H9 (cell line): Measurements from ENCODE around the gene CHPF2. TPM values are rescaled to one million over a fixed set of nuclear protein-coding genes. Genes with fewer than 3 reads are reported as not detected.

Experiments used
- DNase-seq: peaks from one replicate; pipeline ENCODE4 v3.0.0-alpha.2; 2017
- H2AFZ ChIP-seq: one replicate; pipeline ENCODE4 v1.6.1; 2013; ENCODE audit warnings: mild to moderate bottlenecking, low read length, control low read depth, moderate library complexity
- H2AK5ac ChIP-seq: 2 replicates; pipeline ENCODE4 v1.6.1; 2013; ENCODE audit warnings: low read length, control low read depth, mixed read lengths; ENCODE audit not compliant: insufficient read length
- H2BK120ac ChIP-seq: one replicate; pipeline ENCODE4 v1.6.1; 2013; ENCODE audit warnings: low read depth, mild to moderate bottlenecking, low read length, control low read depth, inconsistent platforms; ENCODE audit not compliant: poor library complexity, severe bottlenecking
- H2BK12ac ChIP-seq: 2 replicates; pipeline ENCODE4 v1.6.1; 2013; ENCODE audit warnings: low read length, control low read depth, mixed read lengths, low read depth; ENCODE audit not compliant: insufficient read length
- H2BK15ac ChIP-seq: 2 replicates; pipeline ENCODE4 v1.6.1; 2013; ENCODE audit warnings: low read depth, low read length, control low read depth
- H2BK20ac ChIP-seq: one replicate; pipeline ENCODE4 v1.6.1; 2013; ENCODE audit warnings: low read depth, mild to moderate bottlenecking, low read length, control low read depth, inconsistent platforms; ENCODE audit not compliant: poor library complexity, severe bottlenecking
- H2BK5ac ChIP-seq: 2 replicates; pipeline ENCODE4 v1.6.1; 2013; ENCODE audit warnings: low read length, control low read depth, mixed read lengths; ENCODE audit not compliant: insufficient read length
- H3K14ac ChIP-seq: 2 replicates; pipeline ENCODE4 v1.6.1; 2013; ENCODE audit warnings: low read length, control low read depth; ENCODE audit not compliant: insufficient read depth
- H3K18ac ChIP-seq: 2 replicates; pipeline ENCODE4 v1.6.1; 2013; ENCODE audit warnings: low read depth, mild to moderate bottlenecking, mixed read lengths, low read length, control low read depth; ENCODE audit not compliant: insufficient read length
- H3K23ac ChIP-seq: 2 replicates; pipeline ENCODE4 v1.6.1; 2013; ENCODE audit warnings: low read length, control low read depth, mixed read lengths, low read depth; ENCODE audit not compliant: insufficient read length
- H3K23me2 ChIP-seq: 2 replicates; pipeline ENCODE4 v1.6.1; 2013; ENCODE audit warnings: low read depth, mild to moderate bottlenecking, mixed read lengths, low read length, control low read depth; ENCODE audit not compliant: insufficient read length, poor library complexity, severe bottlenecking
- H3K27ac ChIP-seq: 2 replicates; pipeline ENCODE4 v1.5.1; 2013; ENCODE audit warnings: low read length, control low read depth, mixed read lengths, low read depth; ENCODE audit not compliant: insufficient read length
- H3K27me3 ChIP-seq: 2 replicates; pipeline ENCODE4 v1.6.1; 2013; ENCODE audit warnings: low read length, control low read depth, inconsistent platforms; ENCODE audit not compliant: insufficient read depth
- H3K4ac ChIP-seq: 2 replicates; pipeline ENCODE4 v1.6.1; 2013; ENCODE audit warnings: low read depth, mild to moderate bottlenecking, control low read depth, inconsistent platforms, low read length, moderate library complexity
- H3K4me1 ChIP-seq: 2 replicates; pipeline ENCODE4 v1.6.1; 2013; ENCODE audit warnings: low read length, control low read depth, inconsistent platforms; ENCODE audit not compliant: insufficient read depth
- H3K4me2 ChIP-seq: 2 replicates; pipeline ENCODE4 v1.6.1; 2013; ENCODE audit warnings: low read length, control low read depth, mixed read lengths; ENCODE audit not compliant: insufficient read length, insufficient read depth
- H3K56ac ChIP-seq: 2 replicates; pipeline ENCODE4 v1.6.1; 2013; ENCODE audit warnings: low read depth, mild to moderate bottlenecking, mixed read lengths, low read length, control low read depth; ENCODE audit not compliant: insufficient read length
- H3K79me1 ChIP-seq: 2 replicates; pipeline ENCODE4 v1.6.1; 2013; ENCODE audit warnings: low read depth, mild to moderate bottlenecking, moderate library complexity, low read length, control low read depth, inconsistent platforms; ENCODE audit not compliant: insufficient read depth, poor library complexity, severe bottlenecking
- H3K79me2 ChIP-seq: 2 replicates; pipeline ENCODE4 v1.6.1; 2013; ENCODE audit warnings: low read length, control low read depth, inconsistent platforms; ENCODE audit not compliant: insufficient read depth
- H3K9ac ChIP-seq: 2 replicates; pipeline ENCODE4 v1.6.1; 2013; ENCODE audit warnings: low read length, control low read depth, mixed read lengths; ENCODE audit not compliant: insufficient read length; ENCODE audit errors: extremely low read depth
- H3K9me3 ChIP-seq: one replicate; pipeline ENCODE4 v1.6.1; 2013; ENCODE audit warnings: low read depth, low read length, inconsistent platforms; ENCODE audit not compliant: control insufficient read depth
- H3T11ph ChIP-seq: one replicate; pipeline ENCODE4 v1.6.1; 2013; ENCODE audit warnings: mild to moderate bottlenecking, low read length, control low read depth, inconsistent platforms
- H4K20me1 ChIP-seq: one replicate; pipeline ENCODE4 v1.6.1; 2013; ENCODE audit not compliant: control insufficient read depth, insufficient read length, insufficient read depth
- H4K5ac ChIP-seq: 2 replicates; pipeline ENCODE4 v1.6.1; 2013; ENCODE audit warnings: low read depth, mild to moderate bottlenecking, mixed read lengths, low read length, control low read depth; ENCODE audit not compliant: insufficient read length
- H4K8ac ChIP-seq: replicated peaks from 2 replicates; pipeline ENCODE4 v1.6.1; 2013; ENCODE audit warnings: low read length, control low read depth, mixed read lengths, low read depth; ENCODE audit not compliant: insufficient read length
- H4K91ac ChIP-seq: 2 replicates; pipeline ENCODE4 v1.6.1; 2013; ENCODE audit warnings: low read depth, mild to moderate bottlenecking, moderate library complexity, mixed read lengths, low read length, control low read depth; ENCODE audit not compliant: insufficient read length
- H3K27ac Mint-ChIP-seq, 3 experiments: 2 replicates in 2 of 3; 3 replicates in 1 of 3; pipeline ENCODE4 v1.8.0; 2020 to 2021; ENCODE audit warnings: mixed read lengths in 3 of 3, mild to moderate bottlenecking in 1 of 3, moderate library complexity in 1 of 3
- H3K27me3 Mint-ChIP-seq: 2 replicates; pipeline ENCODE4 v1.8.0; 2021; ENCODE audit warnings: low read depth, mild to moderate bottlenecking, moderate library complexity, mixed read lengths
- H3K36me3 Mint-ChIP-seq, 3 experiments: 2 replicates in 2 of 3; 3 replicates in 1 of 3; pipeline ENCODE4 v1.8.0; 2020 to 2021; ENCODE audit warnings: low read depth in 3 of 3, mixed read lengths in 3 of 3; ENCODE audit not compliant: insufficient read depth in 1 of 3
- H3K4me1 Mint-ChIP-seq, 2 experiments: 2 replicates each; pipeline ENCODE4 v1.8.0; 2020; ENCODE audit warnings: mixed read lengths in 2 of 2
- H3K4me3 Mint-ChIP-seq, 2 experiments: 2 replicates in 1 of 2; 3 replicates in 1 of 2; pipeline ENCODE4 v1.8.0; 2020 to 2021; ENCODE audit warnings: mild to moderate bottlenecking in 2 of 2, mixed read lengths in 2 of 2, moderate library complexity in 1 of 2
- H3K9me3 Mint-ChIP-seq, 2 experiments: 2 replicates in 1 of 2; 3 replicates in 1 of 2; pipeline ENCODE4 v1.8.0; 2020; ENCODE audit warnings: mild to moderate bottlenecking in 2 of 2, mixed read lengths in 2 of 2, moderate library complexity in 1 of 2
- WGBS: extraction: QIAGEN DNeasy Blood & Tissue Kit; methylation state at CpG from one replicate; pipeline ENCODE4 v1.1.7; 2013; ENCODE audit warnings: missing lambda C conversion rate, low lambda C conversion rate, mixed read lengths; ENCODE audit not compliant: insufficient read length; ENCODE audit errors: extremely low coverage; 5-methylcytosine and 5-hydroxymethylcytosine counted together
- total RNA-seq: library from RNA; stranded (reverse); gene quantifications from 2 replicates; pipeline ENCODE4 v1.2.1, GENCODE V29; 2021
- TF ChIP-seq, protein P1 (sequence below): fragments of 200-600 bp; sonication (generic); conservative IDR thresholded peaks from 3 replicates; pipeline ENCODE4 v1.8.0; 2021; ENCODE audit warnings: antibody characterized with exemption, mild to moderate bottlenecking

The CHPF2 gene
- total RNA-seq, 1 experiment from 2014 or later: 25.7 TPM

DNA sequence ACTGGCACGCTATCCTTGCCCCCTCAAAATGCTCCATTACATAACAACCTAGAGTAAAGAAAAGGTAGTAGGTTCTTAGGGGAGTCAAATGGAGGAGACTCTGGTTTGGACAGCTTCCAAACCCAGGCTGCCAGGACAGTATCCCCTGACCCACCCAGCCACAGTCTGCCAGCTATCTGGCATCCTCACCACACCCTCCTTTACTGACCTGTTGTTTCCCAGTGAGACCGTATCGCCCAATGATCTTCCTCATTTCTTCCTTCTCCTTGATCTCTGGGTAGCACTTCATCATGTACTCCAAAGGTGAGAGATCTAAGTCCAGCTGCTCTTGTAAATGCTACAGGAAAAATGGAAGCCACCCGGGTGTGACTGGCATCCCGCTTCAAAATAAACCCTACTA lies 16.9 kb upstream of the CHPF2 start:
- H3K56ac ChIP-seq: no peak overlapping the region
- no peak overlapping the region for H3K23ac ChIP-seq
- H3K9ac ChIP-seq: no peak overlapping the region
- no peaks in the 10 kb centered on the region for H3K27me3 Mint-ChIP-seq
- no peaks in the 10 kb centered on the region for H3K9me3 Mint-ChIP-seq
- H3T11ph ChIP-seq: no peak overlapping the region
- H3K23me2 ChIP-seq: no peaks in the 10 kb centered on the region
- no peak overlapping the region for H2BK15ac ChIP-seq
- no peaks in the 10 kb centered on the region for H3K9me3 ChIP-seq
- H2BK120ac ChIP-seq: no peak overlapping the region
- H3K79me1 ChIP-seq: no peaks in the 10 kb centered on the region
- no peaks in the 10 kb centered on the region for H4K20me1 ChIP-seq
- no peak overlapping the region for H4K91ac ChIP-seq
- H3K4me2 ChIP-seq: no peak overlapping the region
- peaks cover 4% of the 10 kb centered on the region; the same call in 1 of the 2 replicates for H3K4me1 ChIP-seq
- no peak overlapping the region for H3K18ac ChIP-seq
- H3K14ac ChIP-seq: no peak overlapping the region
- H3K27ac Mint-ChIP-seq: no peak overlapping the region
- H4K8ac ChIP-seq: no peak overlapping the region
- H3K4me3 Mint-ChIP-seq: no peak overlapping the region
- H2BK12ac ChIP-seq: no peak overlapping the region
- H2BK5ac ChIP-seq: no peak overlapping the region
- H3K4me1 Mint-ChIP-seq: peaks cover 7 to 8% of the 10 kb centered on the region in 2 experiments
- no peak overlapping the region for H2AFZ ChIP-seq
- H3K79me2 ChIP-seq: no peaks in the 10 kb centered on the region
- H3K36me3 Mint-ChIP-seq: peaks cover 50 to 83% (median 65%) of the 10 kb centered on the region in 3 experiments; a peak in 6 of 7 replicates
- no peak overlapping the region for H2BK20ac ChIP-seq
- TF ChIP-seq, protein P1, sequence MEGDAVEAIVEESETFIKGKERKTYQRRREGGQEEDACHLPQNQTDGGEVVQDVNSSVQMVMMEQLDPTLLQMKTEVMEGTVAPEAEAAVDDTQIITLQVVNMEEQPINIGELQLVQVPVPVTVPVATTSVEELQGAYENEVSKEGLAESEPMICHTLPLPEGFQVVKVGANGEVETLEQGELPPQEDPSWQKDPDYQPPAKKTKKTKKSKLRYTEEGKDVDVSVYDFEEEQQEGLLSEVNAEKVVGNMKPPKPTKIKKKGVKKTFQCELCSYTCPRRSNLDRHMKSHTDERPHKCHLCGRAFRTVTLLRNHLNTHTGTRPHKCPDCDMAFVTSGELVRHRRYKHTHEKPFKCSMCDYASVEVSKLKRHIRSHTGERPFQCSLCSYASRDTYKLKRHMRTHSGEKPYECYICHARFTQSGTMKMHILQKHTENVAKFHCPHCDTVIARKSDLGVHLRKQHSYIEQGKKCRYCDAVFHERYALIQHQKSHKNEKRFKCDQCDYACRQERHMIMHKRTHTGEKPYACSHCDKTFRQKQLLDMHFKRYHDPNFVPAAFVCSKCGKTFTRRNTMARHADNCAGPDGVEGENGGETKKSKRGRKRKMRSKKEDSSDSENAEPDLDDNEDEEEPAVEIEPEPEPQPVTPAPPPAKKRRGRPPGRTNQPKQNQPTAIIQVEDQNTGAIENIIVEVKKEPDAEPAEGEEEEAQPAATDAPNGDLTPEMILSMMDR: no peak
- WGBS: no CpG with 5 or more reads among the region's 5 CpGs
- no peak for DNase-seq
- H3K27me3 ChIP-seq: no peaks in the 10 kb centered on the region
- no peak overlapping the region for H3K4ac ChIP-seq
- no peak overlapping the region for H2AK5ac ChIP-seq
- H4K5ac ChIP-seq: no peak overlapping the region
- H3K27ac ChIP-seq: no peak overlapping the region
